GM19372 (cell line): ENCODE measurements around the gene RAB20.
"Not testable (repeated sequence)": the region's sequence is repeated elsewhere in the genome, so short reads cannot be mapped to it uniquely, and the experiment has no call there.

Source experiments
- ATAC-seq: cut with Tn5 transposase; IDR thresholded peaks from one replicate; pipeline ENCODE4 v1.9.1; 2021; ENCODE audit warnings: mild to moderate bottlenecking, low read depth, moderate library complexity; ENCODE audit not compliant: unreplicated experiment

Gene RAB20

DNA sequence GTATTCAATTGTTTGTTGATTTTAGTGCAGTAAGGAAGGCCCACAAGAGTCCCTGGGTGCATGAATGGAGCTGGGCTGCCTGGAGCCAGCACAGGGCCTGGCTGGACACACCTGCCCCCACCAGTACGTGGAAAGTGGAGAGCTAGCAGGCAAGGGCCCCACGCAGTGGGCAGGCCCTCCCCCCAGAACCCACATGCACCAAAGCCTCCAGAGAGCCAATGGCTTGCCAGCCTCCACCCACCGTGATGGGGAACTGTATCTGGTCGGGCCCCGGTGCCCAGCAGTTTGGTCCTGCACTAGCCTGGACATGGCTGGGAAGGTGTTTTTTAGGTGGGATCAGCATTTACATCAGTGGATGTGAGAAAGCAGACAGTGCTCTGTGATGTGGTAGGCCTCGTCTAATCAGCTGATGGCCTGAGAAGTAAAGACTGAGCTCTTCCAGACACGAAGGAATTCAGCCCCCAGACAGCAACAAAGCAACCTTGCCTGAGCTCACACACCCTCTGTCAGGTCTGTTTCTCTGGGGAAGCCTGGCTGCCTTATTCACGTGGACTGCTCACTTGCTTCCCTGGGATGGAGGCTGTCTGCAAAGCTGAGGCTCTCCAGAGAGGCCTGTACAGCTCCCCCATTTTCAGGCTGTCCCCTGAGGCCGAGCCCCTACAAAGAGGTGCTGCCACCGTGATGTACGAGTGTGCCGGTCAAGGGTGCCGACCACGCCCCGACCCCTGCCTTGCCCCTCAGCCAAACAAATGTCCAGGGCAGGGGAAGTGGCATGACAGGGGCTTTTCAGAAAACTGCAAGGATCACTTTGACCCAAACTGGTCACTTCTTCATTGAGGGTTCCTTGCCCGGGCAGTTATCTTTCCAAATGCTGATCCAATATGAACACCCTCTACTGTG is 27.5 kb downstream of the RAB20 start:
- no peak for ATAC-seq

DNA sequence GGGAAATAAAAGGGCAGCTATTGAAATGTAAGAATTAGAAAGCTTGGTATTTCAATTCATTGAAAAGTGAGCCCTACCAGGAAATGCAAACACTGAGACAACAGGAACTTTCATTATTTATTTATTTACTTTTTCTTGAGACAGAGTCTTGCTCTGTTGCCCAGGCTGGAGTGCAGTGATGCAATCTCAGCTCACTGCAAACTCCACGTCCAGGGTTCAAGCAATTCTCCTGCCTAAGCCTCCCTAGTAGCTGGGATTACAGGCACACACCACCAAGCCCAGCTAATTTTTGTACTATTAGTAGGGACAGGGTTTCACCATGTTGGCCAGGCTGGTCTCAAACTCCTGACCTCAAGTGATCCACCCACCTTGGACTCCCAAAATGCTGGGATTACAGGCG is 29.3 kb downstream of the RAB20 start:
- not testable (repeated sequence) for ATAC-seq

DNA sequence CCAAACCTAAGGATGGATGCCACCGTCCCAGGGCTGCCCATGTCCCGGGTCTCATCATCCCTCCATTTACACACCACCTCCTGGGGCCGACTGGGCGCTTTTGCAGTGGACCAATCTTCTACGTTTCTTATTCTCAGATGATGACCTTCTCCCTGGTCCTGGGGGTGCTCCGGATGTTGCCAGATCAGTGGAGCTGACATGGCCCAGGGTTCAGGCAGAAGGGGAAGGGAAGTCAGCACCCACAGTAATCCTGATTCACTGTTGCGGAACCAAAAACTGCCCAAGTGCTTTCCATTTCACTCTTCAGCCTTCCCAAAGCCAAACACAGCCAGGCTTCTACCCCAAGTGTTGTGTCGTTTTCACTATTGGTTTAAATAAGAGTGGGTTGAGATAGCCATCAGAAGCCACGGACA is 29.8 kb downstream of the RAB20 start:
- ATAC-seq = no peak

DNA sequence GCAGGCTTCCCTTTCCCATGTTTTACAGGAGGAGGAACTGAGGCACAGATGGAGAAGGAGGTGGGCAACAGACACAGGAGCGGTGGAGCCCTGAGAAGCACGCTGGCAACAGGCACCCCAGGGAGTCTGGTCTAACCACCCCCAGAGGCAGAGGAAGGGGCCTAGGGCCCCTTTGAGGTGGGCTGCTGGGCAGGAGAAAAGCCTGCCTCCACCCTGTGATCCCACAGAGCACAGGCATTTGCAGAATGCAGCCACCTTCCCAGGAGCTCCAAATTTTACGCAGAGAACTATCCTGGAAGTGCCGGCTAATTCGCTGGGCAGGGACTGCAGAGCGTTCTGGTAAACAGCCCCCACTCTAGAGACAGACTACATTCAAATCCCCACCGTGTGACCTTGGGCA is 30.4 kb downstream of the RAB20 start:
- no peak for ATAC-seq

DNA sequence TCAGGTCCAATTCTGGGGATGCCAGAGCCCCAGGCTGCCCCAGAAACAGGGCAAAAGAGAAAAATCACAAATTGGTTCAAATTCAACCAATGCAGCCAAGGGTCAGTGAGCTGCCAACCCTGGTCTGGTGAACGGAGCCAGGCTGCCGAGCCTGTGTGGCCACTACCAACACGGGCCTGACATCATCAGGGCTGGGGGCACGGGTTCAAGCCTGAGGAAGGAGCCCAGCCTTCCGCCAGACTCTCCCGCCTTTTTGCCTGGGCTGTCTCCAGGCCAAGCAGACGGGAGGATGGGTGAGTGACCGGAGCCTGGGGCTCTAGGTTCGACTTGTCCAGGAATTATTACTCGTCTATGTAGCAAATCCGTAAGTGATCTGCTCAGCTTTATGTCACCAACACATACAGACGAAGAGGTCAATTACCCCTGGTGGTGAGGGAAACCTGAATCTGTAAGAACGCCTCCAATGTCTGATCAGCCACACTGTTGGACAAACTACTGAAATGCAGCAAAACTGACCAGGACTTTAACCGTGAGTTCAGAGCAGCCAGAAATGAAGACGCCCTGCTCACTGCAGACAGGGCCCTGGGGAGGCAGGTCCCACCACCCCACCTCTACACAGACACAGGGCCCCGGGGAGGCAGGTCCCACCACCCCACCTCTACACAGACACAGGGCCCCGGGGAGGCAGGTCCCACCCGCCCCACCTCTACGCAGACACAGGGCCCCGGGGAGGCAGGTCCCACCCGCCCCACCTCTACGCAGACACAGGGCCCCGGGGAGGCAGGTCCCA is 31.8 kb downstream of the RAB20 start:
- ATAC-seq = no peak

DNA sequence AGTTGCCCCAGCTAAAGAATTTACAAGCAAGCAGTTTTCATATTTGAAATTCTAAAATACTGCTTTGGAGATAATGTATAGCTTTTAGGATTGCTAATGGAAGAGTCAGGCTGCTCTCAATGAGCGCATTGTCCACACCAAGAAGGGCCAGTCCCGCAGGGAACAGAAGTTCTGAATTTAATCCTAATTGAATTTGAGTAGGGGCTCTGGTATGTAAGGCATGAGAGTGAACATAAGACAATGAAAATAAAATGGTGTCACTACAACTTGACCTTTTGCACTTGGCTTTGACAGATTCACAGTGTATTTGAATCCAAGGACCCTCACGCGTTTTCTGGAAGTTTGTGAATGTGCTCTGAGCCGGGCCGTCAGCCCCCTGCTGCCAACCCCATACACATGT is 32.6 kb downstream of the RAB20 start:
- ATAC-seq = no peak

- ATAC-seq = no peak
Measured at GRCh38 chr13:110528371-110528770, 33.2 kb downstream of the RAB20 start.

DNA sequence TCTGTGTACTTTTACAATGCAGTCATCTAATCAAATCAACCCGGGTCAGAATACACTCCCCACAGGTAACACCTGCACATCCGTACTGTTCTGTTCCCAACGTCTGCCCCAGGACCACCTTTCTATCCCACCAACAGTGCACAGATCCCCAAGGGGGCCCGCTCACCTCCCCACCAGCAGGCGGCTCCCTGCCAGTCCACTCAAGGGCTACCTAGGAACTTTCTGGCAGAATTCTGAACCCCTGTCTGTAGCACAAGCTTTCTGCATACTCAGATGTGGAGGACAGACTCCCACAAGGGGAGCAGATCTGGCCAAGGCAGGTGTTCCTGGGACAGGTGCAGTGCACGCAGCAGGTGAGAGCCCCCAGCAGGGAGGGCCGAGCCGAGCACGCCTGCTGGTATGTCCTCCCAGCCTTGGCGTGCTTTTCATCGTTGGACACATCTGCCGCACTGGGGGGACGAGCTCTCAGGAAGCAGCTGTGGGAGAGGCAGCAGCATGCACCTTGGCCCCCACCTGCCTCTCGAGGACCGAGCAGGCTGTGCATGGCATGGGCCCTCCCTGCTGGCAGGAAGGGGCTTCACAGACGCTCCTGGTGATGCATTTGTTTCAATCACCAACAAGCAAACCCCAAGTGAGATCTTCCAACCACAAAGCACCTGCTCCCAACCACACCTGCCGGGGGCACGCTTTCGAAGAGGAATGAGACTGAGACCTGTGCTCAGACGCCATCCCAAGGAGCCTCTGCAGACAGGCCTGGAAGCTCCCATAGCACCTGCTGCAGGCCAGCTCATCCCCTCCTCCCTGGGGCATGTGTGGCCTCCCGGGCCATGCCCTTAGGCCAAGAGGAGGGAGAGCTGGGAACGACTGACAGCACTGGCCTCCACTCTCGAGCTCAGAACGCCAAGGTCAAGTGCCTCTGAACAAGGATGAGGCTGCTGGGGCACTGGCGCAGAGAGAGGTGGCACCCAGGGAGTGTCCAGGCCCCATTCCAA is 35.9 kb downstream of the RAB20 start:
- peak; percentile 47 for ATAC-seq

DNA sequence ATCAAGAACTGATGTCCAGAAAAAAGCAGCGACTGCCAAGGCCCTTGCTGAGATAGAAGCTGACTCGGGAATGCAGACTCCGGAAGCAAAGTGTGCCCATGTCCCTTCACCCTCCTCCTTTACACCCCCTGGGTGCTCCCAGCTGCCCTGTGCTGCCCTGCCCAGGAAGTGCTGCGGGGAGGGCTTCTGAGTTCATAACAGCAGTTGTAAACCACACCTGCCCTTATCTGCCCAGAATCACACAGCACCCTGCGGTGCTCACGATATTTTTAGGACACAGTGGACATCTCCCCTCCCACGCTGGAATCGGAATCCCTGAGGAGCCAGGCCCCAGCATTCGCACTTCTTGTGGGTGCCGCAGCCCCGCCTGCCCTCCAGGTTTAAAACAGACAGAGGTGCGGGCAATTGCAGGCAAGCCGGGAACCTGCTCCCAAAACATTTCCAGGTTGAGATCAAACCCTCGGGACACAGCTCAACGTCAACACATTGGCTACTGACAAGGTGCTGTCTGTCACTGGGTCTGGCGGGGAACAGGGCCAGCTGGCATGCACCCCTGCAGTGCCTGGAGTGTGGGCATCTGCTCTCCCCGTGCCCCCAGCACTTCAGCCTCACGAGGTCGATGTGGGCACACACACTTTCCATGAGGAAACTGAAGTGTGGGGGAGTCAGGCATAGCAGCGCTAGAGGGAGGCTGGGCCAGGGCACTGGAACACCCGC is 36.8 kb downstream of the RAB20 start:
- ATAC-seq = no peak

- ATAC-seq = no peak
Measured at GRCh38 chr13:110523838-110524540, 37.5 kb downstream of the RAB20 start.

- ATAC-seq = no peak
Measured at GRCh38 chr13:110523180-110523579, 38.3 kb downstream of the RAB20 start.

DNA sequence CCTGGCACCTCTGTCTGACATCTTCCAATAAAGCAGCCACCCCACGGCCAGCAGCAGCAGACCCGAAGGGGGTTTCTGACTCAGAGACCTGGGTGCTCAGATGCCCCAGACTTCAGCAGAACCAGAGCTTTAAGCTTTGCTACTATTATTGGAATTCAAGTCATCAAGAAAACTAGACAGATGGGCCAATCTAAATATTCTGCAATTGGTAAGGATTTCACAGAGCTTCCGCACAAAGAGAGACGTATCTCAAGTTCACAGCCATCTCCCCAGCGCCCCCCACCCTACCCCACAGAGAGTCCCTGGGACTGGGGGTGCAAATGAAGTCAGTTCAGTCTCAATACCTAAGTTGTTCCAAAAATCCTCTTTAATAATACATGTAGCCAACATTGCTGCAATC is 38.8 kb downstream of the RAB20 start:
- ATAC-seq = no peak

GRCh38 chr13:110521946-110522345 is 39.6 kb downstream of the RAB20 start:
- no peak for ATAC-seq

GRCh38 chr13:110521296-110521680 is 40.2 kb downstream of the RAB20 start:
- no peak for ATAC-seq

DNA sequence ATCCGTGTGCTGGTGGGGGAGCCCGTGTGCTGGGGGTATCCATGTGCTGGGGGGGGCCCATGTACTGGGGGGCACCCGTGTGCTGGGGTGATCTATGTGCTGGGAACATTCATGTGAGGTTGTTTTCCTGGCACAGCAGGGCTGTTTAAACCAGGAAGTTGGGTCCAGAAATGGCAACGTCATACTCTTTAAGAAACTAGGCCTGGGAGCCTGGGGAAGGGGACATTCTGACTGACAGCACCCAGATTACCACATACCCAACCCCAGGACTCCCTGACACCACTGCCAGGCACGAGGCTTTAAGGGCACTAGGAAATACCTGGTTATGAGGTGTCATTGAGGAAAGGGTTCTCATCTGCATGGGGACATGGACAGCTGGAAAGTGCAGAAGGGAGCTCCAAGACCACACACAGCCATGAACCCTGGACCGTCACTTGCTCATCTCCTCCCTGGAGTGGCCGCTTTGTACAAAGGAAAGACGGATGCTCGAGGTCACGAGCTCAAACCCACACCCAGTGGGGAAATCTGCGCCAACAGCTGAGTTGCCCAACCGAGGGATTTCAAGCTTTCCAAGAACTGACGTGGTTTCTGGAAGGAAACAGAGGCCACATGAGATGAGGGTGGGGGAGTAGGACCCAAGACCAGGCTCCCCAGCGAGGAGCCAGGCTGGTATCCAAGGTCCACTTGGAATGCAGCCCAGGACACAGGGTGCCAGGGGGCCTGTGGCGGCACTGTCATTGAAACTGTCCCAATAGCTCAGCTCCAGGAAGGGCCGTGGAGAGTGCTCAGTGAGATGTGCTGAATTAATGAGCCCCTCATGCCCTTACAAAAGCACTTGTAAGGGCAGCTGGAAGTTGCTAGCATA is 40.9 kb downstream of the RAB20 start:
- ATAC-seq = no peak

GRCh38 chr13:110519506-110519905 is 42.0 kb downstream of the RAB20 start:
- ATAC-seq = no peak

GRCh38 chr13:110519046-110519445 is 42.5 kb downstream of the RAB20 start:
- no peak for ATAC-seq

- ATAC-seq = no peak
Measured at GRCh38 chr13:110518571-110518970, 43.0 kb downstream of the RAB20 start.

DNA sequence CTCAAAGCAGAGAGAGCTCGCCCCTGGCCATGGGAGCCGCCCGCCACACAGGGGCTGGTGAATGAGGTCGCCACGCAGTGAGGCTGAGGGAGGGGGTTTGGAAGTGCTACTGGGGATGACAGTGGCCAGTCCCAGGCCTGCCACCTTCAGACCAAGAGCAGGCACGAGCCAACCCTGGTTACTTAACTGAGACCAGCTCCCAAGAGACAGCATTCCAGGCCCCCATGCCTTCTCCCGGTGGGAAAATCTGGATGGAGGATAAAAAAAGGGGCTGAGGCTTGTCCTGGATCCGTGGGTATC is 43.3 kb downstream of the RAB20 start:
- no peak for ATAC-seq
